Skeletal muscle tissue (tissue), 4 donors: Measurements from ENCODE around the gene GET4. TPM values are rescaled to one million over a fixed set of nuclear protein-coding genes. Genes with fewer than 3 reads are reported as not detected.
A peak's percentile ranks its signal among the peaks of the same experiment; 100 is the strongest.

Experiments used
- H3K27ac ChIP-seq: one replicate; pipeline ENCODE4 v1.7.0; 2013; ENCODE audit warnings: mild to moderate bottlenecking, low read depth, low read length, inconsistent platforms
- H3K27me3 ChIP-seq, 3 donors: one replicate each; pipeline ENCODE4 v1.7.0; 2013; ENCODE audit warnings: low read length in 3 of 3; ENCODE audit not compliant: control insufficient read depth in 3 of 3, insufficient read depth in 3 of 3
- H3K36me3 ChIP-seq, 3 donors: one replicate each; pipeline ENCODE4 v1.7.0; 2013; ENCODE audit warnings: low read length in 3 of 3; ENCODE audit not compliant: control insufficient read depth in 3 of 3, insufficient read depth in 3 of 3
- H3K4me1 ChIP-seq, 3 donors: one replicate each; pipeline ENCODE4 v1.7.0; 2013; ENCODE audit warnings: low read length in 3 of 3, mild to moderate bottlenecking in 3 of 3; ENCODE audit not compliant: control insufficient read depth in 3 of 3, insufficient read depth in 3 of 3
- H3K4me3 ChIP-seq, 3 donors: one replicate each; pipeline ENCODE4 v1.7.0; 2013; ENCODE audit warnings: low read length in 3 of 3
- H3K9ac ChIP-seq, 3 donors: one replicate each; pipeline ENCODE4 v1.7.0; 2013; ENCODE audit warnings: low read length in 3 of 3, mild to moderate bottlenecking in 3 of 3, moderate library complexity in 2 of 3, low read depth in 1 of 3
- H3K9me3 ChIP-seq, 3 donors: one replicate each; pipeline ENCODE4 v1.7.0; 2013; ENCODE audit warnings: low read length in 3 of 3; ENCODE audit not compliant: control insufficient read depth in 3 of 3
- total RNA-seq: library from RNA; depleted of rRNA; stranded (reverse); fragments of >200 nt; gene quantifications from one replicate; pipeline ENCODE4 v1.2.3, GENCODE V29; 2014
- donor health status: Osteomylitis.

GET4 gene
- total RNA-seq, 1 donor from 2014 or later: 25.1 TPM

GRCh38 chr7:875051-875450, 1.3 kb upstream of the GET4 start:
- Histone ChIP-seq H3K27me3 (no peaks in the 10 kb centered on the region), H3K9ac (peak overlapping the region in 2 of 3 donors; percentile 72 to 79), H3K36me3 (peaks cover 25 to 30% (median 25%) of the 10 kb centered on the region in 3 donors), H3K4me1 (peaks cover 39 to 46% (median 45%) of the 10 kb centered on the region in 3 donors), H3K9me3 (no peaks in the 10 kb centered on the region), H3K4me3 (no peak overlapping the region), H3K27ac (peak overlapping the region; percentile 80)

GRCh38 chr7:875476-876076, 778 bp upstream of the GET4 start:
- H3K27me3 ChIP-seq: no peaks in the 10 kb centered on the region
- H3K36me3 ChIP-seq: peaks cover 20 to 25% (median 24%) of the 10 kb centered on the region in 3 donors
- peaks cover 44 to 51% (median 50%) of the 10 kb centered on the region in 3 donors for H3K4me1 ChIP-seq
- no peaks in the 10 kb centered on the region for H3K9me3 ChIP-seq
- peak overlapping the region; percentile 43 to 79 (median 72) for H3K9ac ChIP-seq
- H3K27ac ChIP-seq: peak overlapping the region; percentile 80
- peak overlapping the region; percentile 38 to 64 (median 60) for H3K4me3 ChIP-seq

- no peaks in the 10 kb centered on the region for H3K9me3 ChIP-seq
- peak overlapping the region; percentile 90 to 94 (median 90) for H3K9ac ChIP-seq
- H3K36me3 ChIP-seq: peaks cover 15 to 19% (median 16%) of the 10 kb centered on the region in 3 donors
- no peaks in the 10 kb centered on the region for H3K27me3 ChIP-seq
- H3K27ac ChIP-seq: peak overlapping the region; percentile 95
- peak overlapping the region; percentile 87 to 90 (median 88) for H3K4me3 ChIP-seq
- H3K4me1 ChIP-seq: peaks cover 51 to 63% (median 62%) of the 10 kb centered on the region in 3 donors
Observed at GRCh38 chr7:876972-877311, 588 bp downstream of the GET4 start.

- peak overlapping the region; percentile 90 to 94 (median 90) for H3K9ac ChIP-seq
- H3K27me3 ChIP-seq: no peaks in the 10 kb centered on the region
- H3K9me3 ChIP-seq: no peaks in the 10 kb centered on the region
- peaks cover 51 to 67% (median 65%) of the 10 kb centered on the region in 3 donors for H3K4me1 ChIP-seq
- H3K27ac ChIP-seq: peak overlapping the region; percentile 95
- peak overlapping the region; percentile 87 to 90 (median 88) for H3K4me3 ChIP-seq
- peaks cover 9 to 13% (median 10%) of the 10 kb centered on the region in 3 donors for H3K36me3 ChIP-seq
Observed at GRCh38 chr7:877312-878232, 1.2 kb downstream of the GET4 start.

- peaks cover 2 to 6% (median 4%) of the 10 kb centered on the region in 3 donors for H3K36me3 ChIP-seq
- peak overlapping the region; percentile 15 to 77 (median 57) for H3K9ac ChIP-seq
- no peaks in the 10 kb centered on the region for H3K27me3 ChIP-seq
- H3K4me3 ChIP-seq: peak overlapping the region; percentile 20 to 23 (median 22)
- H3K4me1 ChIP-seq: peaks cover 49 to 69% (median 66%) of the 10 kb centered on the region in 3 donors
- no peaks in the 10 kb centered on the region for H3K9me3 ChIP-seq
- H3K27ac ChIP-seq: peak overlapping the region; percentile 95
Observed at GRCh38 chr7:879093-879492, 2.7 kb downstream of the GET4 start.

- peak overlapping the region; percentile 95 for H3K27ac ChIP-seq
- H3K9me3 ChIP-seq: no peaks in the 10 kb centered on the region
- peaks cover 49 to 75% (median 67%) of the 10 kb centered on the region in 3 donors for H3K4me1 ChIP-seq
- no peaks in the 10 kb centered on the region for H3K27me3 ChIP-seq
- peak overlapping the region in 1 of 3 donors; percentile 23 for H3K4me3 ChIP-seq
- peak overlapping the region in 2 of 3 donors; percentile 77 for H3K9ac ChIP-seq
- H3K36me3 ChIP-seq: peaks cover 2 to 5% (median 3%) of the 10 kb centered on the region in 3 donors
Observed at GRCh38 chr7:879706-880105, 3.4 kb downstream of the GET4 start.

GRCh38 chr7:880450-880849, 4.1 kb downstream of the GET4 start:
- peak overlapping the region; percentile 38 to 60 (median 57) for H3K4me3 ChIP-seq
- no peaks in the 10 kb centered on the region for H3K27me3 ChIP-seq
- no peaks in the 10 kb centered on the region for H3K9me3 ChIP-seq
- peaks cover 0 to 4% (median 2%) of the 10 kb centered on the region in 3 donors for H3K36me3 ChIP-seq
- H3K9ac ChIP-seq: peak overlapping the region; percentile 67 to 77 (median 76)
- peaks cover 47 to 75% (median 67%) of the 10 kb centered on the region in 3 donors for H3K4me1 ChIP-seq
- peak overlapping the region; percentile 95 for H3K27ac ChIP-seq

GRCh38 chr7:881441-882234, 5.3 kb downstream of the GET4 start:
- Histone ChIP-seq H3K4me3 (no peak overlapping the region), H3K9me3 (no peaks in the 10 kb centered on the region), H3K27me3 (no peaks in the 10 kb centered on the region), H3K4me1 (peaks cover 52 to 84% (median 76%) of the 10 kb centered on the region in 3 donors), H3K27ac (no peak overlapping the region), H3K9ac (no peak overlapping the region), H3K36me3 (peaks cover 1 to 7% (median 5%) of the 10 kb centered on the region in 3 donors)

GRCh38 chr7:882336-883035, 6.1 kb downstream of the GET4 start:
- peak overlapping the region; percentile 7 for H3K27ac ChIP-seq
- H3K9ac ChIP-seq: peak overlapping the region in 1 of 3 donors; percentile 45
- H3K4me1 ChIP-seq: peaks cover 58 to 92% (median 83%) of the 10 kb centered on the region in 3 donors
- H3K27me3 ChIP-seq: no peaks in the 10 kb centered on the region
- no peaks in the 10 kb centered on the region for H3K9me3 ChIP-seq
- H3K36me3 ChIP-seq: peaks cover 10 to 14% (median 12%) of the 10 kb centered on the region in 3 donors
- H3K4me3 ChIP-seq: no peak overlapping the region
